H1 (cell line): ENCODE results near the gene TRIM43B. TPM values are rescaled to one million over a fixed set of nuclear protein-coding genes. Genes with fewer than 3 reads are reported as not detected.

Experiments used
- CTCF ChIA-PET: fragments of 300-600 bp; sonication (Branson Sonifier 250); formaldehyde crosslinking; loops from one replicate; lab custom pipeline; 2021; ENCODE audit not compliant: partially characterized antibody; lab: Charles Lee
- POLR2A ChIA-PET: fragments of 300-600 bp; sonication (Branson Sonifier 250); formaldehyde crosslinking; loops from one replicate; lab custom pipeline; 2021; ENCODE audit warnings: inconsistent platforms; ENCODE audit not compliant: partially characterized antibody; lab: Charles Lee
- DNase-seq, 2 experiments: peaks; one replicate each; pipeline versions ENCODE4 v3.0.0 to v3.0.0-alpha.2; 2010 to 2022; ENCODE audit warnings: low spot score in 2 of 2, low read depth in 1 of 2, mixed read lengths in 1 of 2
- FAIRE-seq: peaks from 2 replicates; lab custom pipeline; 2011; peaks lifted over from hg19 to GRCh38; lab: Jason Lieb, UNC
- H2AFZ ChIP-seq: 2 replicates; pipeline ENCODE4 v1.8.1; 2012; ENCODE audit warnings: low read length, inconsistent platforms
- H2AK5ac ChIP-seq: 2 replicates; pipeline ENCODE4 v1.6.1; 2013; ENCODE audit warnings: low read depth, low read length
- H2BK120ac ChIP-seq: replicated peaks from 2 replicates; pipeline ENCODE3; 2013; ENCODE audit warnings: low read depth, low read length, inconsistent platforms
- H2BK12ac ChIP-seq: 2 replicates; pipeline ENCODE4 v1.6.1; 2013; ENCODE audit warnings: low read depth, low read length
- H2BK15ac ChIP-seq: 2 replicates; pipeline ENCODE4 v1.6.1; 2013; ENCODE audit warnings: low read length
- H2BK20ac ChIP-seq: 2 replicates; pipeline ENCODE4 v1.6.1; 2013; ENCODE audit warnings: low read length
- H2BK5ac ChIP-seq: 2 replicates; pipeline ENCODE4 v1.6.1; 2013; ENCODE audit warnings: low read depth, low read length
- H3K14ac ChIP-seq: 2 replicates; pipeline ENCODE4 v1.6.1; 2013; ENCODE audit warnings: inconsistent platforms; ENCODE audit not compliant: insufficient read length
- H3K18ac ChIP-seq: 2 replicates; pipeline ENCODE4 v1.6.1; 2013; ENCODE audit warnings: low read length; ENCODE audit errors: extremely low read depth
- H3K23ac ChIP-seq: 2 replicates; pipeline ENCODE4 v1.6.1; 2013; ENCODE audit warnings: inconsistent platforms; ENCODE audit not compliant: insufficient read length
- H3K23me2 ChIP-seq: 2 replicates; pipeline ENCODE4 v1.6.1; 2013; ENCODE audit warnings: low read depth, low read length
- H3K27ac ChIP-seq: 2 replicates; pipeline ENCODE4 v1.6.1; 2011; ENCODE audit warnings: low read depth, low read length, inconsistent platforms
- H3K27me3 ChIP-seq, 4 experiments: replicated peaks in 1 of 4; 1 replicate in 1 of 4; 2 replicates in 3 of 4; pipeline versions ENCODE4 v1.6.1 to v1.8.1; 2011 to 2013; ENCODE audit warnings: low read length in 3 of 4, mild to moderate bottlenecking in 3 of 4, inconsistent platforms in 2 of 4, mixed read lengths in 2 of 4, moderate library complexity in 1 of 4; ENCODE audit not compliant: control insufficient read depth in 3 of 4, insufficient read depth in 3 of 4; ENCODE audit errors: extremely low read depth in 1 of 4
- H3K36me3 ChIP-seq, 4 experiments: 2 replicates each; pipeline versions ENCODE4 v1.6.1 to v1.8.1; 2011 to 2013; ENCODE audit warnings: mild to moderate bottlenecking in 4 of 4, low read length in 3 of 4, moderate library complexity in 2 of 4, control low read depth in 1 of 4, inconsistent platforms in 1 of 4; ENCODE audit not compliant: insufficient read depth in 4 of 4, control insufficient read depth in 2 of 4
- H3K4ac ChIP-seq: replicated peaks from 2 replicates; pipeline ENCODE3; 2013; ENCODE audit warnings: low read length, low read depth, mixed read lengths, inconsistent platforms; ENCODE audit not compliant: insufficient read length
- H3K4me1 ChIP-seq, 4 experiments: replicated peaks in 1 of 4; 1 replicate in 1 of 4; 2 replicates in 3 of 4; pipeline versions ENCODE4 v1.6.1 to v1.8.1; 2011 to 2013; ENCODE audit warnings: low read length in 3 of 4, inconsistent platforms in 2 of 4, mixed read lengths in 1 of 4; ENCODE audit not compliant: insufficient read depth in 4 of 4, control insufficient read depth in 3 of 4
- H3K4me2 ChIP-seq, 2 experiments: 2 replicates each; pipeline versions ENCODE4 v1.6.1 to v1.8.1; 2011 to 2013; ENCODE audit warnings: low read depth in 2 of 2, low read length in 2 of 2, control low read depth in 1 of 2, inconsistent platforms in 1 of 2, mild to moderate bottlenecking in 1 of 2; ENCODE audit not compliant: insufficient read depth in 1 of 2
- H3K4me3 ChIP-seq, 4 experiments: fragments of 200-600, 300-600 bp in 1 of 4; sonication (generic), shearing (Covaris generic), sonication (Bioruptor Twin) in 1 of 4; 2 replicates each; pipeline versions ENCODE4 v1.5.1 to v1.8.1; 2011 to 2016; ENCODE audit warnings: low read length in 4 of 4, low read depth in 3 of 4, control low read depth in 2 of 4, inconsistent platforms in 2 of 4, mild to moderate bottlenecking in 2 of 4, mixed read lengths in 1 of 4, moderate library complexity in 1 of 4; ENCODE audit not compliant: insufficient read depth in 2 of 4; ENCODE audit errors: extremely low read depth in 1 of 4
- H3K56ac ChIP-seq: replicated peaks from 2 replicates; pipeline ENCODE3; 2013; ENCODE audit warnings: low read depth, mild to moderate bottlenecking, mixed read lengths, low read length, inconsistent platforms; ENCODE audit not compliant: insufficient read length
- H3K79me1 ChIP-seq: 2 replicates; pipeline ENCODE4 v1.6.1; 2013; ENCODE audit warnings: low read depth, low read length, control low read depth
- H3K79me2 ChIP-seq, 2 experiments: 2 replicates each; pipeline versions ENCODE4 v1.6.1 to v1.8.1; 2012 to 2013; ENCODE audit warnings: low read length in 2 of 2, mild to moderate bottlenecking in 2 of 2, inconsistent platforms in 1 of 2; ENCODE audit not compliant: insufficient read depth in 2 of 2, control insufficient read depth in 1 of 2
- H3K9ac ChIP-seq, 4 experiments: replicated peaks in 1 of 4; 1 replicate in 1 of 4; 2 replicates in 3 of 4; pipeline versions ENCODE4 v1.6.1 to v1.8.1; 2011 to 2013; ENCODE audit warnings: low read depth in 3 of 4, low read length in 3 of 4, control low read depth in 2 of 4, mild to moderate bottlenecking in 2 of 4, moderate library complexity in 2 of 4, inconsistent platforms in 1 of 4; ENCODE audit errors: extremely low read depth in 1 of 4
- H3K9me3 ChIP-seq, 2 experiments: 2 replicates each; pipeline versions ENCODE4 v1.6.1 to v1.8.1; 2012 to 2013; ENCODE audit warnings: mild to moderate bottlenecking in 2 of 2, moderate library complexity in 2 of 2, control low read depth in 1 of 2, inconsistent platforms in 1 of 2, low read depth in 1 of 2, low read length in 1 of 2, mixed read lengths in 1 of 2; ENCODE audit not compliant: insufficient read depth in 2 of 2
- H4K20me1 ChIP-seq, 2 experiments: replicated peaks in 1 of 2; 2 replicates each; pipeline versions ENCODE3 to v1.8.1; 2011 to 2013; ENCODE audit warnings: inconsistent platforms in 2 of 2, low read length in 2 of 2, mild to moderate bottlenecking in 1 of 2; ENCODE audit not compliant: insufficient read depth in 2 of 2, control insufficient read depth in 1 of 2
- H4K5ac ChIP-seq: 2 replicates; pipeline ENCODE4 v1.6.1; 2013; ENCODE audit warnings: low read length, low read depth, mixed read lengths, inconsistent platforms; ENCODE audit not compliant: insufficient read length
- H4K8ac ChIP-seq: 2 replicates; pipeline ENCODE4 v1.8.0; 2013; ENCODE audit warnings: mild to moderate bottlenecking, moderate library complexity, low read length, inconsistent platforms; ENCODE audit not compliant: insufficient read depth; ENCODE audit errors: extremely low read depth
- H4K91ac ChIP-seq: replicated peaks from 2 replicates; pipeline ENCODE3; 2013; ENCODE audit warnings: low read length, mixed read lengths, inconsistent platforms; ENCODE audit not compliant: insufficient read length
- EGR1 ChIP-seq: IDR thresholded peaks from 2 replicates; pipeline ENCODE4 v1.6.1; 2011; ENCODE audit warnings: low read depth, low read length, borderline replicate concordance
- SAP30 ChIP-seq: fragments of 300-600 bp; sonication (generic); IDR thresholded peaks from 2 replicates; pipeline ENCODE4 v1.7.1; 2012; ENCODE audit warnings: low read length, moderate library complexity, mild to moderate bottlenecking, inconsistent platforms; ENCODE audit not compliant: insufficient read depth, insufficient replicate concordance
- SP4 ChIP-seq: IDR thresholded peaks from 2 replicates; pipeline ENCODE4 v1.6.1; 2012; ENCODE audit warnings: low read length, inconsistent platforms
- WGBS, 2 experiments: shearing (Covaris generic) in 1 of 2; methylation state at CpG; one replicate each; pipeline versions ENCODE4 v1.1.6 to v1.1.7; 2013 to 2015; ENCODE audit warnings: low lambda C conversion rate in 2 of 2, mixed read lengths in 2 of 2, inconsistent platforms in 1 of 2, low coverage in 1 of 2, missing lambda C conversion rate in 1 of 2; ENCODE audit not compliant: insufficient replicate concordance in 2 of 2, insufficient coverage in 1 of 2, insufficient read length in 1 of 2; ENCODE audit errors: extremely low coverage in 1 of 2, missing lambda C conversion rate in 1 of 2; 5-methylcytosine and 5-hydroxymethylcytosine counted together
- polyA plus RNA-seq, 7 experiments: library from polyadenylated mRNA; depleted of rRNA in 3 of 7; stranded (reverse) in 5 of 7; unstranded in 2 of 7; fragments of >200 nt in 5 of 7; fragments of 200-250 nt in 2 of 7; gene quantifications; 1 replicate in 5 of 7; 2 replicates in 1 of 7; 4 replicates in 1 of 7; pipeline versions ENCODE4 v1.2.1 to v1.2.3, GENCODE V29; 2011 to 2013; ENCODE audit warnings: missing spikeins in 2 of 7, mixed read lengths in 2 of 7
- total RNA-seq: library from RNA; stranded (reverse); fragmentation: NEBNext Ultra II Directional; extraction: Animal tissue kit (Norgen Biotek cat#: 25700); gene quantifications from 2 replicates; pipeline ENCODE4 v1.2.1, GENCODE V29; 2021

TRIM43B gene
- total and polyA plus RNA-seq, 2 of the 8 experiments (the other 6 are each of a cell fraction or from before 2014, with no cell fraction given) = not detected

DNA sequence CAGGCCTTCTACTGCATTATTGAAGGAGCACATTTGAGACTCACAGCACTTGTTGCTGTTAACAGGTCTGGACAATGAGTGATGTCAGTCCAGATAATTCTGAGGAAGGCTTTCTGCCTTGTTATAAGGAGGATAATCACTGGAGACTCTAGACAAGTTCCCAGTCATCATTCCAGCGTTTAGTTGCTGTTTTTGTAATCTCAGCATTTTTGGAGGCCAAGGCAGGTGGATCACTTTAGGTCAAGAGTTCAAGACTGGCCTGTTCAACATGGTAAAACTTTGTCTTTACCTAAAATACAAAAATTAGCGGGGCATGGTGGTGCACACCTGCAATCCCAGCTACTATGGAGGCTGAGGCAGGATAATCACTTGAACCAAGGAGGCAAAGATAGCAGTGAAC, 39.6 kb upstream of the TRIM43B start:
- no peak overlapping the region for H3K56ac ChIP-seq
- no peaks in the 10 kb centered on the region for H4K20me1 ChIP-seq
- H3K4me1 ChIP-seq = no peaks in the 10 kb centered on the region
- H3K23me2 ChIP-seq = no peaks in the 10 kb centered on the region
- H4K8ac ChIP-seq = no peak overlapping the region
- no peak overlapping the region for H3K18ac ChIP-seq
- H3K79me1 ChIP-seq = no peaks in the 10 kb centered on the region
- H3K4me2 ChIP-seq = no peak overlapping the region
- H2BK20ac ChIP-seq = no peak overlapping the region
- no peak overlapping the region for H3K23ac ChIP-seq
- no peaks in the 10 kb centered on the region for H3K27me3 ChIP-seq
- H3K9me3 ChIP-seq = peaks cover 50 to 64% of the 10 kb centered on the region in 2 experiments
- H2BK15ac ChIP-seq = no peak overlapping the region
- H2BK12ac ChIP-seq = no peak overlapping the region
- no peak overlapping the region for H3K27ac ChIP-seq
- TF ChIP-seq EGR1 = no peak
- no peak for TF ChIP-seq SAP30
- no peak for TF ChIP-seq SP4
- no peak overlapping the region for H3K14ac ChIP-seq
- no peak overlapping the region for H3K4ac ChIP-seq
- H3K36me3 ChIP-seq = peaks cover 0 to 5% (median 0%) of the 10 kb centered on the region in 4 experiments; a peak in 1 of 8 replicates
- no peak overlapping the region for H2AFZ ChIP-seq
- POLR2A ChIA-PET = no interaction called here
- no peak overlapping the region for H4K5ac ChIP-seq
- no peak overlapping the region for H2BK120ac ChIP-seq
- FAIRE-seq (no peak), DNase-seq (no peak)
- no peak overlapping the region for H2BK5ac ChIP-seq
- no peak overlapping the region for H3K9ac ChIP-seq
- WGBS, 2 experiments = 26% methylated on average over 2 of the region's 2 CpGs; no CpG with 5 or more reads in 1 of the 2 experiments
- no peak overlapping the region for H4K91ac ChIP-seq
- H3K4me3 ChIP-seq = no peak overlapping the region
- no peak overlapping the region for H2AK5ac ChIP-seq
- H3K79me2 ChIP-seq = no peaks in the 10 kb centered on the region
- CTCF ChIA-PET = no interaction called here
